SU-DHL-6 (cell line): ENCODE data around the gene MPC1.

Experiments
- CTCF ChIP-seq: fragments of 200-600 bp; sonication (generic); IDR thresholded peaks from one replicate; pipeline ENCODE4 v1.5.1; 2017; ENCODE audit warnings: antibody characterized with exemption, mild to moderate bottlenecking, low read length, moderate library complexity; ENCODE audit not compliant: insufficient read depth, poor library complexity, severe bottlenecking
- EZH2phosphoT487 ChIP-seq: fragments of 200-600 bp; sonication (generic), shearing (Covaris generic); conservative IDR thresholded peaks from 2 replicates; pipeline ENCODE4 v1.6.1; 2018; ENCODE audit warnings: mild to moderate bottlenecking, antibody characterized with exemption, low read length, moderate library complexity, mixed read lengths

- no peak for TF ChIP-seq EZH2phosphoT487
- TF ChIP-seq CTCF, result no peak
Measured at GRCh38 chr6:166410426-166410935, 27.7 kb upstream of the MPC1 start.
